K562 (cell line): ENCODE measurements around the gene FARSA.

Experiments used
- ATF1 ChIP-seq, 2 experiments: fragments of 450-650 bp in 1 of 2; IDR thresholded peaks; 2 replicates each; pipeline ENCODE4 v1.6.1; 2016; ENCODE audit warnings: missing compliant biosample characterization in 1 of 2, missing genetic modification characterization in 1 of 2
- BACH1 ChIP-seq: fragments of 200-800 bp; sonication (Bioruptor generic); IDR thresholded peaks from 2 replicates; pipeline ENCODE4 v1.6.1; 2016; ENCODE audit warnings: missing genetic modification characterization, missing compliant biosample characterization
- CTCF ChIP-seq, 3 experiments: IDR thresholded peaks in 2 of 3; conservative IDR thresholded peaks in 1 of 3; 2 replicates each; pipeline ENCODE4 v1.5.1; 2011 to 2012; ENCODE audit warnings: low read length in 3 of 3, mild to moderate bottlenecking in 3 of 3, control low read depth in 2 of 3, improper control_type of control experiment in 1 of 3, inconsistent platforms in 1 of 3, low read depth in 1 of 3, mixed read lengths in 1 of 3, moderate library complexity in 1 of 3; ENCODE audit not compliant: insufficient read depth in 2 of 3
- EP300 ChIP-seq: IDR thresholded peaks from 2 replicates; pipeline ENCODE4 v1.6.1; 2012; ENCODE audit warnings: low read length, improper control_type of control experiment
- GTF2F1 ChIP-seq: IDR thresholded peaks from 2 replicates; pipeline ENCODE4 v1.6.1; 2011; ENCODE audit warnings: low read depth, low read length, improper control_type of control experiment
- MAFK ChIP-seq: IDR thresholded peaks from 2 replicates; pipeline ENCODE4 v1.6.1; 2011; ENCODE audit warnings: low read length, improper control_type of control experiment
- NR3C1 ChIP-seq: sonication (generic); formaldehyde crosslinking; IDR thresholded peaks from 2 replicates; pipeline ENCODE4 v1.8.1; 2022; ENCODE audit warnings: missing genetic modification reagents
- SP1 ChIP-seq: sonication (generic); formaldehyde crosslinking; IDR thresholded peaks from 2 replicates; pipeline ENCODE4 v1.8.1; 2022; ENCODE audit warnings: mild to moderate bottlenecking, missing genetic modification reagents
- TAF1 ChIP-seq: IDR thresholded peaks from 2 replicates; pipeline ENCODE4 v1.6.1; 2011; ENCODE audit warnings: mild to moderate bottlenecking, low read length, moderate library complexity; ENCODE audit not compliant: insufficient read depth, control insufficient read depth, severe bottlenecking; ENCODE audit errors: extremely low read depth
- ZNF263 ChIP-seq: sonication (generic); formaldehyde crosslinking; IDR thresholded peaks from 2 replicates; pipeline ENCODE4 v1.8.0; 2022; ENCODE audit warnings: mild to moderate bottlenecking, missing genetic modification reagents, borderline replicate concordance

GRCh38 chr19:12875086-12875485 lies 58.4 kb downstream of the FARSA start:
- TF ChIP-seq GTF2F1, result no peak
- TF ChIP-seq SP1 (CRISPR knock-in tag), result no peak
- no peak for TF ChIP-seq TAF1
- no peak for TF ChIP-seq ZNF263 (CRISPR knock-in tag)
- TF ChIP-seq EP300, result no peak
- no peak for TF ChIP-seq MAFK
- TF ChIP-seq BACH1, result no peak
- TF ChIP-seq CTCF (IDR thresholded peaks at IDR 0.05 in 2 of 3, conservative IDR thresholded peaks at IDR 0.05 in 1 of 3; ENCODE audit: insufficient read depth in 2 of 3, low read depth in 1 of 3, low read length in 3 of 3), result no peak
- no peak for TF ChIP-seq NR3C1 (CRISPR knock-in tag)
- TF ChIP-seq ATF1 (CRISPR knock-in tag; IDR thresholded peaks at IDR 0.05), result no peak
- TF ChIP-seq ATF1 (tag; IDR thresholded peaks at IDR 0.05), result no peak
